ENCODE data around the gene BLOC1S6.
A peak's percentile ranks its signal among the peaks of the same experiment; 100 is the strongest.

Gene BLOC1S6

GRCh38 chr15:45587095-45587862, at the start of gene BLOC1S6:
Gene BLOC1S6, plus strand, starts transcription at chr15:45587379. Its CDS starts 65 bp downstream, at chr15:45587444.
- DNase-seq (ENCODE audit: low spot score): peak; percentile 94

- no peak for DNase-seq (ENCODE audit: low spot score)
Observed at GRCh38 chr15:45539680-45540079, 47.5 kb upstream of the BLOC1S6 start.

GRCh38 chr15:45540531-45540930, 46.6 kb upstream of the BLOC1S6 start:
- no peak for DNase-seq (ENCODE audit: low spot score)

- DNase-seq (ENCODE audit: low spot score): no peak
Observed at GRCh38 chr15:45543051-45543450, 44.1 kb upstream of the BLOC1S6 start.

- no peak for DNase-seq (ENCODE audit: low spot score)
Observed at GRCh38 chr15:45544266-45545023, 42.7 kb upstream of the BLOC1S6 start.

GRCh38 chr15:45546789-45547188, 40.4 kb upstream of the BLOC1S6 start:
- DNase-seq (ENCODE audit: low spot score): no peak

GRCh38 chr15:45548753-45549520, 38.2 kb upstream of the BLOC1S6 start:
- no peak for DNase-seq (ENCODE audit: low spot score)

- no peak for DNase-seq (ENCODE audit: low spot score)
Observed at GRCh38 chr15:45549541-45550220, 37.5 kb upstream of the BLOC1S6 start.

GRCh38 chr15:45550436-45550835, 36.7 kb upstream of the BLOC1S6 start:
- no peak for DNase-seq (ENCODE audit: low spot score)

GRCh38 chr15:45551676-45552075, 35.5 kb upstream of the BLOC1S6 start:
- DNase-seq (ENCODE audit: low spot score): no peak

GRCh38 chr15:45555934-45556608, 31.1 kb upstream of the BLOC1S6 start:
- DNase-seq (ENCODE audit: low spot score): no peak

- no peak for DNase-seq (ENCODE audit: low spot score)
Observed at GRCh38 chr15:45572617-45573016, 14.6 kb upstream of the BLOC1S6 start.

- DNase-seq (ENCODE audit: low spot score): peak; percentile 47
Observed at GRCh38 chr15:45573961-45574629, 13.1 kb upstream of the BLOC1S6 start.

- DNase-seq (ENCODE audit: low spot score): no peak
Observed at GRCh38 chr15:45581919-45582318, 5.3 kb upstream of the BLOC1S6 start.

GRCh38 chr15:45583731-45584639, 3.2 kb upstream of the BLOC1S6 start:
- no peak for DNase-seq (ENCODE audit: low spot score)

- DNase-seq (ENCODE audit: low spot score): no peak
Observed at GRCh38 chr15:45585069-45585791, 1.9 kb upstream of the BLOC1S6 start.

GRCh38 chr15:45586125-45586524, 1.1 kb upstream of the BLOC1S6 start:
- DNase-seq (ENCODE audit: low spot score): no peak

GRCh38 chr15:45586601-45587094, 531 bp upstream of the BLOC1S6 start:
- no peak for DNase-seq (ENCODE audit: low spot score)

- DNase-seq (ENCODE audit: low spot score): no peak
Observed at GRCh38 chr15:45587863-45588170, 638 bp downstream of the BLOC1S6 start.
